ENCODE data around the gene MCRIP2. TPM values are rescaled to one million over a fixed set of nuclear protein-coding genes. Genes with fewer than 3 reads are reported as not detected.

Gene MCRIP2
- total RNA-seq, 1 donor from 2014 or later = 40.4 TPM

- DNase-seq (ENCODE audit: low spot score) = peak; percentile 76
Measured at GRCh38 chr16:695355-696089, 53.9 kb downstream of the MCRIP2 start.

Other genes starting within 250 kb of the MCRIP2 start
- 121 TPM for gene NME4, start 244.6 kb upstream of the MCRIP2 start, total RNA-seq
- gene DECR2, start 239.9 kb upstream of the MCRIP2 start, total RNA-seq = 17.5 TPM
- gene RAB11FIP3, start 216.2 kb upstream of the MCRIP2 start, total RNA-seq = 42.0 TPM
- 60.1 TPM for gene CAPN15, start 114.1 kb upstream of the MCRIP2 start, total RNA-seq
- not detected for gene PRR35, start 81.4 kb upstream of the MCRIP2 start, total RNA-seq
- 0.36 TPM for gene NHLRC4, start 74.8 kb upstream of the MCRIP2 start, total RNA-seq
- gene PIGQ, start 71.9 kb upstream of the MCRIP2 start, total RNA-seq = 65.7 TPM
- 39.2 TPM for gene RAB40C, start 51.8 kb upstream of the MCRIP2 start, total RNA-seq
- 0.65 TPM for gene WFIKKN1, start 10.8 kb upstream of the MCRIP2 start, total RNA-seq
- 48.3 TPM for gene METTL26, start 5.5 kb upstream of the MCRIP2 start, total RNA-seq
- gene WDR90, start 7.5 kb downstream of the MCRIP2 start, total RNA-seq = 53.3 TPM
- 129 TPM for gene RHOT2, start 26.3 kb downstream of the MCRIP2 start, total RNA-seq
- gene RHBDL1, start 33.8 kb downstream of the MCRIP2 start, total RNA-seq = 2.3 TPM
- 118 TPM for gene STUB1, start 38.6 kb downstream of the MCRIP2 start, total RNA-seq
- gene JMJD8, start 42.5 kb downstream of the MCRIP2 start, total RNA-seq = 63.4 TPM
- gene WDR24, start 48.6 kb downstream of the MCRIP2 start, total RNA-seq = 10.4 TPM
- 1.3 TPM for gene FBXL16, start 64.0 kb downstream of the MCRIP2 start, total RNA-seq
- gene METRN, start 73.3 kb downstream of the MCRIP2 start, total RNA-seq = 20.8 TPM
- 43.2 TPM for gene ANTKMT, start 79.3 kb downstream of the MCRIP2 start, total RNA-seq
- gene CCDC78, start 84.6 kb downstream of the MCRIP2 start, total RNA-seq = 5.3 TPM
- 7.9 TPM for gene HAGHL, start 85.3 kb downstream of the MCRIP2 start, total RNA-seq
- 38.9 TPM for gene CIAO3, start 99.2 kb downstream of the MCRIP2 start, total RNA-seq
- gene MSLN, start 118.9 kb downstream of the MCRIP2 start, total RNA-seq = 1.4 TPM
- gene RPUSD1, start 146.6 kb downstream of the MCRIP2 start, total RNA-seq = 18.7 TPM
- gene CHTF18, start 146.8 kb downstream of the MCRIP2 start, total RNA-seq = 13.3 TPM
- 0.52 TPM for gene GNG13, start 158.9 kb downstream of the MCRIP2 start, total RNA-seq

All from ureter (tissue), 1 donor.